ENCODE measurements around the gene NRAS.

The NRAS gene

DNA sequence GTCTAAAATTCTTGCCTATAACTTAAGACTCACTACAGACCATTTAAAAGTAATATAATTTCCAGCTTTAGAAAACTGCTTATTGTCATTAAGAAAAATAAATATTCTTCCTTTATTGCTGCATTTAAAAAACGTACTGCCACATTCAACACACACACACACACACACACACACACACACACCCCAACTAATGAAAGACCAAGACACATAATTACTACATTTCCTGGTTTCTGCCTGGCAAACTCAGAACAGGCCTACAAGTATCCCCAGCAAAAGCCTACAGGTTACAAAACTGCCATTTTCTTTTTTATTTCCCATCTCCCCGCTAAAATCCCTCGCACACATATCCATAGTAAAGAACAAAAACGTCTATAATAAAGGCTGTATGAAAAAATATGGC is 48.2 kb downstream of the NRAS start:
- TF ChIP-seq, protein P1, sequence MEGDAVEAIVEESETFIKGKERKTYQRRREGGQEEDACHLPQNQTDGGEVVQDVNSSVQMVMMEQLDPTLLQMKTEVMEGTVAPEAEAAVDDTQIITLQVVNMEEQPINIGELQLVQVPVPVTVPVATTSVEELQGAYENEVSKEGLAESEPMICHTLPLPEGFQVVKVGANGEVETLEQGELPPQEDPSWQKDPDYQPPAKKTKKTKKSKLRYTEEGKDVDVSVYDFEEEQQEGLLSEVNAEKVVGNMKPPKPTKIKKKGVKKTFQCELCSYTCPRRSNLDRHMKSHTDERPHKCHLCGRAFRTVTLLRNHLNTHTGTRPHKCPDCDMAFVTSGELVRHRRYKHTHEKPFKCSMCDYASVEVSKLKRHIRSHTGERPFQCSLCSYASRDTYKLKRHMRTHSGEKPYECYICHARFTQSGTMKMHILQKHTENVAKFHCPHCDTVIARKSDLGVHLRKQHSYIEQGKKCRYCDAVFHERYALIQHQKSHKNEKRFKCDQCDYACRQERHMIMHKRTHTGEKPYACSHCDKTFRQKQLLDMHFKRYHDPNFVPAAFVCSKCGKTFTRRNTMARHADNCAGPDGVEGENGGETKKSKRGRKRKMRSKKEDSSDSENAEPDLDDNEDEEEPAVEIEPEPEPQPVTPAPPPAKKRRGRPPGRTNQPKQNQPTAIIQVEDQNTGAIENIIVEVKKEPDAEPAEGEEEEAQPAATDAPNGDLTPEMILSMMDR (IDR thresholded peaks at IDR 0.05; ENCODE audit: low read depth, low read length): no peak
- in situ Hi-C loops (cut with HindIII; ENCODE audit: low sequenced_read_pairs): no loop called here
- DNase-seq (ENCODE audit: low read depth, low spot score): no peak
- no peak overlapping the region for H3K4me3 ChIP-seq (ENCODE audit: low read depth, low read length)

- no peak overlapping the region for H3K4me3 ChIP-seq (ENCODE audit: low read depth, low read length)
- TF ChIP-seq, protein P1 (IDR thresholded peaks at IDR 0.05; ENCODE audit: low read depth, low read length): no peak
- in situ Hi-C loops (cut with HindIII; ENCODE audit: low sequenced_read_pairs): no loop called here
- no peak for DNase-seq (ENCODE audit: low read depth, low spot score)
These were observed 49.6 kb downstream of the NRAS start for GRCh38 chr1:114666954-114667353.

- in situ Hi-C loops (cut with HindIII; ENCODE audit: low sequenced_read_pairs): no loop called here
- TF ChIP-seq, protein P1 (IDR thresholded peaks at IDR 0.05; ENCODE audit: low read depth, low read length): no peak
- H3K4me3 ChIP-seq (ENCODE audit: low read depth, low read length): no peak overlapping the region
- DNase-seq (ENCODE audit: low read depth, low spot score): no peak
These were observed 56.3 kb downstream of the NRAS start for GRCh38 chr1:114660238-114660637.
